BE2C (cell line): ENCODE data around the gene TUSC1.
"Not testable (repeated sequence)": the region's sequence is repeated elsewhere in the genome, so short reads cannot be mapped to it uniquely, and the experiment has no call there.

Experiments
- DNase-seq: peaks from one replicate; pipeline ENCODE4 v3.0.0-alpha.2; 2020
- H3K27me3 ChIP-seq: fragments of 250-450 bp; sonication (Bioruptor Pico); 2 replicates; pipeline ENCODE4 v1.5.1; 2020; ENCODE audit warnings: mild to moderate bottlenecking
- H3K36me3 ChIP-seq: fragments of 250-450 bp; sonication (Bioruptor Pico); 2 replicates; pipeline ENCODE4 v1.5.1; 2020; ENCODE audit warnings: mild to moderate bottlenecking
- H3K4me1 ChIP-seq: fragments of 250-450 bp; sonication (Bioruptor Pico); 2 replicates; pipeline ENCODE4 v1.5.1; 2020
- H3K4me3 ChIP-seq: 2 replicates; pipeline ENCODE4 v1.5.1; 2011; ENCODE audit warnings: low read depth, low read length
- H3K9me3 ChIP-seq: fragments of 250-450 bp; sonication (Bioruptor Pico); 2 replicates; pipeline ENCODE4 v1.5.1; 2020
- CTCF ChIP-seq: IDR thresholded peaks from 2 replicates; pipeline ENCODE4 v1.5.1; 2012; ENCODE audit warnings: mild to moderate bottlenecking, low read depth, low read length

Gene TUSC1

DNA sequence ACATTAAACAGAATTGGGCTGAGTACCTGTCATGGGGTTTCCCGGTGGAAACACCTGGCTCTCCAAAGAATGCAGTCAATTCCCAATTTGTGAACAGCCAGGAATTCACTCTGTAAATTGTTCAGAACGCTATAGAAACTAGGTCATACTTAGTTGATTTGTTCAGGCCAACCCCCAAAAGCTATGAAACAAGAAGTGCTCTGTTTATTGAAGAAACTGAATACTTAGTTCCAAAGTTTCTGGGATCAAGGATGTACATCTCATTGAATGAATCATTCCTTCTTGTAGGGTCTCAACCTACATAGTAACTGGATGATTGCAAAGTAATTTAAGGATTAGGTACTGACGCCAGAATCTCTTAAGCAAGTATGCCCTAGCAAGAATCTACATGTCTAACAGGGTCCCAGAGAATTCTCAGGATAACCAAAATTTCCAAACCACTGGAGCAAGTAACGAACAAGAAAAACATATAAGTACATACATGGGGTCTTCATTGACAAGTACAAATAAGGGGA lies 659 bp upstream of the TUSC1 start:
- no peak for DNase-seq
- H3K4me3 ChIP-seq: peak overlapping the region; percentile 79
- no peak for TF ChIP-seq CTCF
- no peaks in the 10 kb centered on the region for H3K9me3 ChIP-seq
- H3K36me3 ChIP-seq: no peaks in the 10 kb centered on the region
- no peaks in the 10 kb centered on the region for H3K27me3 ChIP-seq
- peaks cover 5% of the 10 kb centered on the region; the same call in 1 of the 2 replicates for H3K4me1 ChIP-seq

- peak; percentile 88 for DNase-seq
- Histone ChIP-seq H3K4me3 (peak overlapping the region; percentile 79), H3K4me1 (peaks cover 5% of the 10 kb centered on the region; the same call in 1 of the 2 replicates), H3K9me3 (no peaks in the 10 kb centered on the region), H3K27me3 (no peaks in the 10 kb centered on the region), H3K36me3 (no peaks in the 10 kb centered on the region)
- TF ChIP-seq CTCF: no peak
Measured at GRCh38 chr9:25677301-25678146, 720 bp downstream of the TUSC1 start.

- H3K4me3 ChIP-seq, H3K27me3 ChIP-seq, H3K4me1 ChIP-seq, H3K36me3 ChIP-seq, H3K9me3 ChIP-seq, DNase-seq: not testable (repeated sequence)
Measured at GRCh38 chr9:25675858-25676257, 2.4 kb downstream of the TUSC1 start.

DNA sequence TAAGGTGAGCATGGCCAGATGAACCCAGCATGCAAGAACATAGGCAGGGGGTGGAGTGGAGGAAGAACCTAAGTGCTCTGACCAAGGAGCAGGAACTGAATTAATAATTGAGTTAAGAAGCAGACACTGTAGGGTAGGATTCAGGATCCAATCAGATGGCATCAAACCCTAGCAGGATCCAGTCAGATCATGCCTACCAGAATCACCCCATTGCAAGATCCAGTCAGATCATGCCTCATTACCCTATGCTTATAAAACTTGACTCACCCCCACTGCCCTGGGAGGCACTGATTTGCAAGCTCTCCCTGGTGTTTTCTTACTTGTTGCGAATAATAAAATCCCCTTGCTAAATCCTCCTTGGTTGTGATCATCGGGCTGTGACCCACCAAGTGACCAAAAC lies 19.7 kb downstream of the TUSC1 start:
- no peaks in the 10 kb centered on the region; the same call in 1 of the 2 replicates for H3K9me3 ChIP-seq
- no peak overlapping the region for H3K4me3 ChIP-seq
- no peak for TF ChIP-seq CTCF
- DNase-seq: no peak
- no peaks in the 10 kb centered on the region for H3K27me3 ChIP-seq
- H3K36me3 ChIP-seq: no peaks in the 10 kb centered on the region
- no peaks in the 10 kb centered on the region for H3K4me1 ChIP-seq

DNA sequence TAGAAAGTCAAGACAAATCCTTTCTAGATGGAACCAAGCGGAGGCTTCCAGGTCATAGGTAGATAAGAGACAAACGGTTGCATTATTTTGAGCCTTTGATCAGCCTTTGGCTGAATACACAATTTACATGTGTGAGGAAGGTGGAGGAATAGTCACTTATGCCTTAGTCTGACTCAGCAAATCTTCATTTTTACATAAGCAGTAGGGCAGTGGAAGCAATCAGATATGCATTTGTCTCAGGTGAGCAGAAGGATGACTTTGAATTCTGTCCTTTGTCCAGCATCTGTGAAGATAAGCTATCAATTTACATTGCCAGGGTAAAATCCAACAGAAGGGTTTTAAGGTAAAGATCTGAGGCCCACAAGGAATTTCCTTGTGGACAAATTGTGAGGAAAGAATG lies 23.8 kb downstream of the TUSC1 start:
- Histone ChIP-seq H3K27me3 (no peaks in the 10 kb centered on the region), H3K4me1 (no peaks in the 10 kb centered on the region), H3K4me3 (no peak overlapping the region), H3K9me3 (no peaks in the 10 kb centered on the region), H3K36me3 (no peaks in the 10 kb centered on the region)
- TF ChIP-seq CTCF: no peak
- DNase-seq: no peak

DNA sequence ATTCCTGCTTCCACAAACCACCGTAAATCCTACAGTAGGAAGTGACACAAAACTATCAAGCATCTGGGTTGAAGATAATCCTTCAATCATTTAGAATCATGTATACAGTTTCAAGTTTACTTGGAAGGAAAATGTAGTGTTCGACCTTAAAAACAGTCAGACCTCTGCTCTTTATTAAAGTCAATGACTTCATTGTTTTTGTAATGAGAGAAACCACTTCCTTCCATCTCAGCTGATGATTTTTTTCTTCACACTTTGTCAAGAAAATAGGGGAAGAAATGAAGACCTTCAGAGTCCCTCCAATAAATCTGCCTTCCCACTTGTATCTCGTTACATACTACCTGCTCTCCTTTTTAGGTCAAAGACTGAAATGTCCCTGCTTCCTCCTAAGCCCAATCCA lies 30.1 kb downstream of the TUSC1 start:
- H3K27me3 ChIP-seq: no peaks in the 10 kb centered on the region
- H3K4me1 ChIP-seq: no peaks in the 10 kb centered on the region
- no peak for DNase-seq
- no peaks in the 10 kb centered on the region for H3K36me3 ChIP-seq
- no peak for TF ChIP-seq CTCF
- H3K4me3 ChIP-seq: no peak overlapping the region
- no peaks in the 10 kb centered on the region for H3K9me3 ChIP-seq
